ENCODE data around the gene MFF. TPM values are rescaled to one million over a fixed set of nuclear protein-coding genes. Genes with fewer than 3 reads are reported as not detected.

Gene MFF, protein sequence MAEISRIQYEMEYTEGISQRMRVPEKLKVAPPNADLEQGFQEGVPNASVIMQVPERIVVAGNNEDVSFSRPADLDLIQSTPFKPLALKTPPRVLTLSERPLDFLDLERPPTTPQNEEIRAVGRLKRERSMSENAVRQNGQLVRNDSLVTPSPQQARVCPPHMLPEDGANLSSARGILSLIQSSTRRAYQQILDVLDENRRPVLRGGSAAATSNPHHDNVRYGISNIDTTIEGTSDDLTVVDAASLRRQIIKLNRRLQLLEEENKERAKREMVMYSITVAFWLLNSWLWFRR
- 100 to 1,000 TPM in 3 of 4 donors, 10 to 100 TPM in 1; 98.1 to 124 (median 103) TPM for total RNA-seq

DNA sequence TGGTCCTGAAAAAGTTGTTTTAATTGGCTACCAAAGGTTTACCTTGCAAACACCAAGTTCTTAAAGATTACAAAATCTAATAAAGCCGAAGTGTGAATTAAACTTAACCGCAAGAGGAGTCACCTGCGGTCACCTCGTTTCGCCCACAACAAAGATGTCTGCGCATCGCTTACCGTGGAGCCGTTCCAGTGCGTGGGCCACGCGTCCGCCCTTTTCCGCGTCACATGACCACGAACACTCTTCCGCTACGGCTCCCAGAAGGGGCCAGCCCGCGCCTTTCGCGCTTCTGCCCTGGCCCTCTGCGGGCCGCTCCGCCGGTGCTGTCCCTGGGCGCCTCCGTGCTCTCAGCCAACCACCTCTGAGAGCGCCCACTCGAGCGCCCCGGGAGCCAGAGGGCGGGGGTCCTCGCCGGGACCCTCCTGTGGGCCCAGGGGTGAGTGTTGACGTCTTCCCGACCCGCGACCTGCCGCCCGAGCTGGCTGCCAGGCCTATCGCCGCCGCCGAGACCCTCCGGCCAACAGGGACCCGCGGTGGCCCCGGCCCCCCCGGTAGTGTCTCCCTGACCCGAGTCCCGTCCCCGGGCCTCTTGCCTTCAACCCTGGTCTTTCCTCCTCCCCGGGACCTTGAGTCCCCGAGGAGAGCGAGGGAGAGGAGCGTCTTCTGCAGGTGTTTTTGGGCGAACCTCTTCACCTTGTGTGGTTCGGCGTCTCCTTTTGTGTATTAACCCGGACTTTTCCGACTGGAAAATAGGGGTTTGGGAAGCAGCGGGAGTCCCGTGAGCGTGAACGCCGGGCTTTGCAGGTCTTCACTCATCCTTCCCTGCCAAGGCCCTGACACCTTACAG lies at the start of gene MFF:
Gene MFF, plus strand, starts transcription at position 257 of the 844 bp plus-strand sequence. CDS start 5,415 bp downstream, outside the sequence.
- peak within 1 kb of the TSS; percentile 75 to 95 (median 90) for H3K27ac ChIP-seq
- peak; percentile 84 to 89 for DNase-seq (ENCODE audit: low spot score in 2 of 2)
- WGBS, 2 donors: 1% methylated on average over 37 to 53 of the region's 67 CpGs
- peaks cover 0 to 28% (median 9%) of the 10 kb centered on the region in 4 donors for H3K4me1 ChIP-seq
- no peaks in the 10 kb centered on the region for H3K9me3 ChIP-seq
- peak within 1 kb of the TSS; percentile 80 to 98 (median 94) for H3K4me3 ChIP-seq
- no peaks in the 10 kb centered on the region for H3K27me3 ChIP-seq
- H3K36me3 ChIP-seq: peaks cover 0 to 8% (median 0%) of the 10 kb centered on the region in 3 donors
- TF ChIP-seq EP300 (IDR thresholded peaks at IDR 0.05) (peak; percentile 85 to 98), POLR2A (IDR thresholded peaks at IDR 0.05) (peak in 1 of 2 donors; percentile 71)
- TF ChIP-seq, protein P1, sequence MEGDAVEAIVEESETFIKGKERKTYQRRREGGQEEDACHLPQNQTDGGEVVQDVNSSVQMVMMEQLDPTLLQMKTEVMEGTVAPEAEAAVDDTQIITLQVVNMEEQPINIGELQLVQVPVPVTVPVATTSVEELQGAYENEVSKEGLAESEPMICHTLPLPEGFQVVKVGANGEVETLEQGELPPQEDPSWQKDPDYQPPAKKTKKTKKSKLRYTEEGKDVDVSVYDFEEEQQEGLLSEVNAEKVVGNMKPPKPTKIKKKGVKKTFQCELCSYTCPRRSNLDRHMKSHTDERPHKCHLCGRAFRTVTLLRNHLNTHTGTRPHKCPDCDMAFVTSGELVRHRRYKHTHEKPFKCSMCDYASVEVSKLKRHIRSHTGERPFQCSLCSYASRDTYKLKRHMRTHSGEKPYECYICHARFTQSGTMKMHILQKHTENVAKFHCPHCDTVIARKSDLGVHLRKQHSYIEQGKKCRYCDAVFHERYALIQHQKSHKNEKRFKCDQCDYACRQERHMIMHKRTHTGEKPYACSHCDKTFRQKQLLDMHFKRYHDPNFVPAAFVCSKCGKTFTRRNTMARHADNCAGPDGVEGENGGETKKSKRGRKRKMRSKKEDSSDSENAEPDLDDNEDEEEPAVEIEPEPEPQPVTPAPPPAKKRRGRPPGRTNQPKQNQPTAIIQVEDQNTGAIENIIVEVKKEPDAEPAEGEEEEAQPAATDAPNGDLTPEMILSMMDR (IDR thresholded peaks at IDR 0.05): peak in 2 of 5 experiments; percentile 10 to 53

DNA sequence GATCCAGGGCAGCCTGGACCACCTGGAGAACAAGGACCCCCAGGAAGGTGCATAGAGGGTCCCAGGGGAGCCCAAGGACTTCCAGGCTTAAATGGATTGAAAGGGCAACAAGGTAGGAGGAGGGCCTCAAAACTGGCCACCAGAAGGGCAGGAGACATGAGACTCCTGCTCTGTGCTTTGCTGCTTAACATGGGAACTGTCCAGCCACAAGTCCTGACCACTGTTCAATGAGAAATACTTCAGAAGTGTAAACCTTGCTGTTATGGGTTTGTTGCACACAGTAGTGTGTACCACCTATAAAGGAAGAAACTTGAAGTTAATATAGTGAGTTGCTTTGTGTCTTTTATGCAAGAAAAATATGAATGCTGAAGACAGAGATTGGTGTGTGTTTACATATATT lies 44.2 kb upstream of the MFF start:
- Histone ChIP-seq H3K27ac (no peak overlapping the region), H3K36me3 (peaks cover 0 to 6% (median 0%) of the 10 kb centered on the region in 3 donors), H3K4me3 (no peak overlapping the region), H3K4me1 (no peaks in the 10 kb centered on the region), H3K9me3 (peaks cover 0 to 13% (median 0%) of the 10 kb centered on the region in 4 donors), H3K27me3 (no peaks in the 10 kb centered on the region)
- DNase-seq (ENCODE audit: low spot score in 2 of 2): no peak
- TF ChIP-seq POLR2A (IDR thresholded peaks at IDR 0.05) (no peak), EP300 (IDR thresholded peaks at IDR 0.05) (no peak)
- TF ChIP-seq, protein P1 (IDR thresholded peaks at IDR 0.05): no peak

DNA sequence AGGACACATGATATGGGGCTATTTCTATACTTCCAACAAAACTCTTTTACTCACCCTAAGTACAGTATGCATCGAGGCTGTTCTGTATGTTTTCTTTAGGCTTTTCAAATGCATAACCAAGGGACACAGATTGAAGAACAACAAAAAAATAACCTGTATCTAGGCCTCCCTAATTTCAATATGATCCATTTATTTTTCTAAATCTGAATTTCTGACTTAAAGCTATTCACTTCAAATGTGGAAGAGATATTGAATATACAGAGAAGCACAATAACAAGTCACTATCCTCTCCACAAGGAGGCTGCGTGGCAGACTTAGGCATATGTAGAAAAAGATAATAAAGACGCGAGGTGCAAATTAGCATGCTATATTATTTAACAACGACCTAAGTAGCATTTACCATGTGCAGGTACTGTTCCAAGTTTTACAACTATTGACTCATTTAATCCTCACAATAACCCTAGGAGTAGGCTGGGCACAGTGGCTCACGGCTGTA lies 39.3 kb upstream of the MFF start:
- no peak for DNase-seq (ENCODE audit: low spot score in 2 of 2)
- TF ChIP-seq, protein P1 (IDR thresholded peaks at IDR 0.05): no peak
- TF ChIP-seq POLR2A (IDR thresholded peaks at IDR 0.05) (no peak), EP300 (IDR thresholded peaks at IDR 0.05) (no peak)
- peaks cover 0 to 13% (median 0%) of the 10 kb centered on the region in 4 donors for H3K9me3 ChIP-seq
- H3K36me3 ChIP-seq: peaks cover 0 to under 1% (median 0%) of the 10 kb centered on the region in 3 donors
- H3K27ac ChIP-seq: no peak overlapping the region
- H3K4me3 ChIP-seq: no peak overlapping the region
- no peaks in the 10 kb centered on the region for H3K27me3 ChIP-seq
- 82 to 85% methylated on average over 6 of the region's 6 CpGs for WGBS, 2 donors
- no peaks in the 10 kb centered on the region for H3K4me1 ChIP-seq

DNA sequence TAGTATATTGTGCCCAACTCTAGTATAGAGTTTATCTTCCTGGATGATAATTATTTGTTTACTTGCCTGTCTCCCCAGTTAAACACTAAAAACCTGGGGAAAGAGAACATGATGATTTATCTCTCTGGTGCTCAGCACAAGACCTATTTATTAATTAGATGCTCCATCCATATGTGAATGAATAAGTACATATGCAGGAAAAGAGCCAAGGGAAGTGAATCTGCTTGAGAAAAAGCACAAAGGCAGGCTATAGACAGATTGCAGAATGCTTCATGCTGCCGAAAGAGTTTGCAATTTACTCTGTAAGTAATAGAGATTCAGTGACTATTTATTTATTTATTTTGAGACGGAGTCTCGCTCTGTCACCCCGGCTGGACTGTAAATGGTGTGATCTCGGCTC lies 37.3 kb upstream of the MFF start:
- TF ChIP-seq, protein P1 (IDR thresholded peaks at IDR 0.05): no peak
- TF ChIP-seq EP300 (IDR thresholded peaks at IDR 0.05) (no peak), POLR2A (IDR thresholded peaks at IDR 0.05) (no peak)
- Histone ChIP-seq H3K9me3 (peaks cover 0 to 7% (median 0%) of the 10 kb centered on the region in 4 donors), H3K4me1 (no peaks in the 10 kb centered on the region), H3K36me3 (no peaks in the 10 kb centered on the region), H3K4me3 (no peak overlapping the region), H3K27ac (no peak overlapping the region), H3K27me3 (no peaks in the 10 kb centered on the region)
- no peak for DNase-seq (ENCODE audit: low spot score in 2 of 2)
- WGBS, 2 donors: 91 to 92% methylated on average over 5 of the region's 5 CpGs
